Measurements from ENCODE around the gene TMEM88. TPM values are rescaled to one million over a fixed set of nuclear protein-coding genes. Genes with fewer than 3 reads are reported as not detected.

Gene TMEM88
- total RNA-seq, 1 donor from 2014 or later: 33.7 TPM

GRCh38 chr17:7822126-7822525, 32.7 kb upstream of the TMEM88 start:
- Histone ChIP-seq H4K20me1 (ENCODE audit: insufficient read depth, low read length) (no peaks in the 10 kb centered on the region), H3K27ac (ENCODE audit: low read depth, low read length) (no peak overlapping the region), H3K4me2 (ENCODE audit: low read length) (no peak overlapping the region), H3K36me3 (ENCODE audit: insufficient read depth, low read length) (no peaks in the 10 kb centered on the region), H2AFZ (ENCODE audit: low read depth, low read length) (no peak overlapping the region), H3K27me3 (ENCODE audit: insufficient read depth, low read length) (no peaks in the 10 kb centered on the region), H3K9me3 (ENCODE audit: insufficient read depth, low read depth, low read length) (no peaks in the 10 kb centered on the region), H3K9ac (ENCODE audit: low read length) (no peak overlapping the region), H3K79me2 (ENCODE audit: insufficient read depth, low read length) (no peaks in the 10 kb centered on the region), H3K4me1 (ENCODE audit: insufficient read depth, low read length) (no peaks in the 10 kb centered on the region), H3K4me3 (ENCODE audit: insufficient read depth, low read depth, low read length) (no peak overlapping the region)
- Mint-ChIP-seq H3K27me3 (ENCODE audit: low read depth, unreplicated experiment) (peaks cover 57% of the 10 kb centered on the region), H3K4me3 (ENCODE audit: unreplicated experiment) (no peak overlapping the region), H3K27ac (ENCODE audit: unreplicated experiment) (no peak overlapping the region), H3K9me3 (ENCODE audit: unreplicated experiment) (peaks cover 6% of the 10 kb centered on the region), H3K4me1 (ENCODE audit: low read depth, unreplicated experiment) (no peaks in the 10 kb centered on the region), H3K36me3 (ENCODE audit: low read depth, unreplicated experiment) (no peaks in the 10 kb centered on the region)
- TF ChIP-seq EZH2 (IDR thresholded peaks at IDR 0.05; ENCODE audit: insufficient read depth, low read length) (no peak), CTCF (IDR thresholded peaks at IDR 0.05; ENCODE audit: insufficient read depth, low read depth, low read length) (no peak)
- no peak for FAIRE-seq
- DNase-seq (ENCODE audit: low read depth): no peak

GRCh38 chr17:7823581-7824001, 31.3 kb upstream of the TMEM88 start:
- no peaks in the 10 kb centered on the region for H3K4me1 Mint-ChIP-seq (ENCODE audit: low read depth, unreplicated experiment)
- H3K27ac ChIP-seq (ENCODE audit: low read depth, low read length): no peak overlapping the region
- no peak overlapping the region for H3K4me3 ChIP-seq (ENCODE audit: insufficient read depth, low read depth, low read length)
- no peak overlapping the region for H3K4me3 Mint-ChIP-seq (ENCODE audit: unreplicated experiment)
- peaks cover 55% of the 10 kb centered on the region for H3K27me3 Mint-ChIP-seq (ENCODE audit: low read depth, unreplicated experiment)
- no peak overlapping the region for H3K27ac Mint-ChIP-seq (ENCODE audit: unreplicated experiment)
- H3K36me3 Mint-ChIP-seq (ENCODE audit: low read depth, unreplicated experiment): no peaks in the 10 kb centered on the region
- no peak overlapping the region for H3K9ac ChIP-seq (ENCODE audit: low read length)
- H3K36me3 ChIP-seq (ENCODE audit: insufficient read depth, low read length): no peaks in the 10 kb centered on the region
- no peaks in the 10 kb centered on the region for H3K79me2 ChIP-seq (ENCODE audit: insufficient read depth, low read length)
- no peak overlapping the region for H3K4me2 ChIP-seq (ENCODE audit: low read length)
- no peak for DNase-seq (ENCODE audit: low read depth)
- no peaks in the 10 kb centered on the region for H4K20me1 ChIP-seq (ENCODE audit: insufficient read depth, low read length)
- no peaks in the 10 kb centered on the region for H3K4me1 ChIP-seq (ENCODE audit: insufficient read depth, low read length)
- peaks cover 6% of the 10 kb centered on the region for H3K9me3 Mint-ChIP-seq (ENCODE audit: unreplicated experiment)
- FAIRE-seq: no peak
- no peaks in the 10 kb centered on the region for H3K27me3 ChIP-seq (ENCODE audit: insufficient read depth, low read length)
- H3K9me3 ChIP-seq (ENCODE audit: insufficient read depth, low read depth, low read length): no peaks in the 10 kb centered on the region
- TF ChIP-seq CTCF (IDR thresholded peaks at IDR 0.05; ENCODE audit: insufficient read depth, low read depth, low read length) (no peak), EZH2 (IDR thresholded peaks at IDR 0.05; ENCODE audit: insufficient read depth, low read length) (no peak)
- H2AFZ ChIP-seq (ENCODE audit: low read depth, low read length): no peak overlapping the region

GRCh38 chr17:7824021-7824924, 30.6 kb upstream of the TMEM88 start:
- TF ChIP-seq EZH2 (IDR thresholded peaks at IDR 0.05; ENCODE audit: insufficient read depth, low read length) (no peak), CTCF (IDR thresholded peaks at IDR 0.05; ENCODE audit: insufficient read depth, low read depth, low read length) (no peak)
- DNase-seq (ENCODE audit: low read depth) (no peak), FAIRE-seq (no peak)
- no peak overlapping the region for H3K4me3 Mint-ChIP-seq (ENCODE audit: unreplicated experiment)
- Histone ChIP-seq H3K4me1 (ENCODE audit: insufficient read depth, low read length) (no peaks in the 10 kb centered on the region), H4K20me1 (ENCODE audit: insufficient read depth, low read length) (no peaks in the 10 kb centered on the region), H3K9me3 (ENCODE audit: insufficient read depth, low read depth, low read length) (no peaks in the 10 kb centered on the region), H3K36me3 (ENCODE audit: insufficient read depth, low read length) (no peaks in the 10 kb centered on the region), H3K27me3 (ENCODE audit: insufficient read depth, low read length) (no peaks in the 10 kb centered on the region), H3K4me2 (ENCODE audit: low read length) (no peak overlapping the region), H3K27ac (ENCODE audit: low read depth, low read length) (no peak overlapping the region), H2AFZ (ENCODE audit: low read depth, low read length) (no peak overlapping the region), H3K9ac (ENCODE audit: low read length) (no peak overlapping the region), H3K4me3 (ENCODE audit: insufficient read depth, low read depth, low read length) (no peak overlapping the region), H3K79me2 (ENCODE audit: insufficient read depth, low read length) (no peaks in the 10 kb centered on the region)
- H3K9me3 Mint-ChIP-seq (ENCODE audit: unreplicated experiment): peaks cover 6% of the 10 kb centered on the region
- H3K36me3 Mint-ChIP-seq (ENCODE audit: low read depth, unreplicated experiment): no peaks in the 10 kb centered on the region
- peaks cover 52% of the 10 kb centered on the region for H3K27me3 Mint-ChIP-seq (ENCODE audit: low read depth, unreplicated experiment)
- no peaks in the 10 kb centered on the region for H3K4me1 Mint-ChIP-seq (ENCODE audit: low read depth, unreplicated experiment)
- H3K27ac Mint-ChIP-seq (ENCODE audit: unreplicated experiment): no peak overlapping the region
